Measurements from ENCODE around the gene LRRC74B. TPM values are rescaled to one million over a fixed set of nuclear protein-coding genes. Genes with fewer than 3 reads are reported as not detected.
"Not testable (repeated sequence)": the region's sequence is repeated elsewhere in the genome, so short reads cannot be mapped to it uniquely, and the experiment has no call there.

Gene LRRC74B
- total RNA-seq, 4 donors from 2014 or later, result not detected

GRCh38 chr22:21067901-21068680, 22.3 kb downstream of the LRRC74B start:
- no peak for DNase-seq
- Histone ChIP-seq H3K36me3 (no peaks in the 10 kb centered on the region), H3K4me1 (no peaks in the 10 kb centered on the region), H3K27ac (no peak overlapping the region), H3K9me3 (no peaks in the 10 kb centered on the region), H3K4me3 (no peak overlapping the region), H3K27me3 (no peaks in the 10 kb centered on the region)
- TF ChIP-seq CTCF (IDR thresholded peaks at IDR 0.05), result no peak
- no peak for TF ChIP-seq POLR2A (IDR thresholded peaks at IDR 0.05)

- H3K9me3 ChIP-seq, result no peaks in the 10 kb centered on the region
- H3K4me3 ChIP-seq, result no peak overlapping the region
- H3K27me3 ChIP-seq, result no peaks in the 10 kb centered on the region
- no peaks in the 10 kb centered on the region for H3K36me3 ChIP-seq
- peak in 1 of 3 donors; percentile 22 for DNase-seq
- no peak overlapping the region for H3K27ac ChIP-seq
- TF ChIP-seq POLR2A (IDR thresholded peaks at IDR 0.05) (no peak), CTCF (IDR thresholded peaks at IDR 0.05) (no peak)
- H3K4me1 ChIP-seq, result no peaks in the 10 kb centered on the region
Observed at GRCh38 chr22:21068681-21069276, 23.0 kb downstream of the LRRC74B start.

- TF ChIP-seq POLR2A (IDR thresholded peaks at IDR 0.05) (no peak), CTCF (IDR thresholded peaks at IDR 0.05) (no peak)
- H3K4me1 ChIP-seq, result no peaks in the 10 kb centered on the region
- no peaks in the 10 kb centered on the region for H3K36me3 ChIP-seq
- no peaks in the 10 kb centered on the region for H3K27me3 ChIP-seq
- no peaks in the 10 kb centered on the region for H3K9me3 ChIP-seq
- H3K4me3 ChIP-seq, result no peak overlapping the region
- DNase-seq, result no peak
- no peak overlapping the region for H3K27ac ChIP-seq
Observed at GRCh38 chr22:21069375-21069774, 23.6 kb downstream of the LRRC74B start.

- no peaks in the 10 kb centered on the region for H3K36me3 ChIP-seq
- TF ChIP-seq POLR2A (IDR thresholded peaks at IDR 0.05), result no peak
- no peak for TF ChIP-seq CTCF (IDR thresholded peaks at IDR 0.05)
- DNase-seq, result peak in 1 of 3 donors; percentile 27
Observed at GRCh38 chr22:21070690-21071615, 25.2 kb downstream of the LRRC74B start.

DNA sequence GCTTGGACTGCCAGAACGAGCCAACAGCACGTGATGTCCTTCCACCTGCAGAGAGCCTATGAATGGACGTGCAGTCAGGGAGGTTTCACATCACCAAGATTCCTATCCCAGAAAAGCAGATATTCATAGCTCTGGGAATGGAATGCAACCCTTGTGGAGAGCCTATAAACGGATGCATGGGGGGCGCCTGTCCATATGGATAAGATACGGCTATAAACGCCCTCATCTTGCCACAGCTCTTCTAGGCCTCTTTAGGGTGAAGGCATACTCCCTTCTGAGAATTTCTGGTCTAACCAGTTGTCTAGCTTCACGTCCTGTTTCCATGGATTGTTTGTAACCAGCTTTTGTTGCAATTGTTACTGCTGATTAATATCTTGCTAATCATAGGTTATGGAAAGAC, 26.1 kb downstream of the LRRC74B start:
- H3K9me3 ChIP-seq, H3K27ac ChIP-seq, H3K36me3 ChIP-seq, H3K4me1 ChIP-seq, H3K27me3 ChIP-seq, H3K4me3 ChIP-seq: not testable (repeated sequence)
- DNase-seq, result peak in 1 of 3 donors; percentile 2

More at GRCh38 chr22:21070690-21071615, 25.2 kb downstream of the LRRC74B start:
- Histone ChIP-seq H3K9me3 (no peaks in the 10 kb centered on the region), H3K27me3 (no peaks in the 10 kb centered on the region), H3K27ac (no peak overlapping the region), H3K4me1 (no peaks in the 10 kb centered on the region), H3K4me3 (no peak overlapping the region)
